ENCODE results near the gene JUN. TPM values are rescaled to one million over a fixed set of nuclear protein-coding genes. Genes with fewer than 3 reads are reported as not detected.

The JUN gene
- total and polyA plus RNA-seq, 4 donors = 15.0 to 29.8 (median 17.5) TPM

DNA sequence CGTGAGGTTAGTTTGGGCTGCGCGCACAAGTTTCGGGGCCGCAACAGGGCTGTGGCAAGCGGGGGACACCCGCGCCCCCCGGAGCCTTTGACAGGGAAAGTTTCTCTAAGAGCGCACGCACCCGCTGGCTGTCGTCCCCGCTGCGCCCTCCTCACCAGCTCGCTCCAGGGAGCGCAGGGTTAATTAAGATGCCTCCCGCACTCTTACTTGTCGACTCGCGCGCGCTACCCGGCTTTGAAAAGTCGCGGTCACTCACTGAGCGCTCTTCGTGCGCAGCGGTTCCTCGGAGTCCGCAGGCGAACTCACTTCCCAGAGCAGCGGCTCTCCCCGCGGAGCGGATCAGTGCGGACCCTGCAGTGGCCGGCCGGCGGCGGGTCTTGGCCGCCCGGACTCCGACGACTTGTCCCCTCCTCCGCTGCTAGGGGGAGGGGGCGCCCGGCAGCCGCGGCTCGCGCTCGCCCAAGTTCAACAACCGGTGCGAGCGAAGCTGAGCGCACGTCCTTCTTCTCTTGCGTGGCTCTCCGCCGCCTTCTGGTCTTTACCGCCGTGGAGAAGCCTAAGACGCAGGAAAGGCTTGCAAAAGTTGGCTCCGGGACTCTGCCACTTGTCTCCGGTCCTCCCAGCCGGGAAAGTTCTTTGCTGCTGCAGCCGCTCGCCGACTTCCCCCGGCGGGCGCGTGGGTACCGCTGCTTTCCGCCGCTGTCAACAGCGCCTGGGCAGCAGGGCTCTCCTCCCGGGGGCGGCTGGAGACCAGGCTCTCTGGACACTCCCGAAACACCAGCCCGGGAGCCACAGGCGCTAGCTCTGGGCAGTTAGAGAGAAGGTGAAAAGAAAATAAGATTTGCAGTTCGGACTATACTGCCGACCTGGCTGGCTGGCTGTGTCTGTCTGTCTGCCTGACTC, 506 bp downstream of the JUN start:
- Histone ChIP-seq H3K36me3 (ENCODE audit: control insufficient read depth in 4 of 4, insufficient read depth in 3 of 4, low read depth in 1 of 4, low read length in 3 of 4) (no peaks in the 10 kb centered on the region), H3K4me1 (ENCODE audit: control insufficient read depth in 4 of 4, insufficient read depth in 4 of 4, low read length in 3 of 4) (peaks cover 0 to 19% (median 6%) of the 10 kb centered on the region in 4 donors), H3K27ac (ENCODE audit: low read depth in 1 of 2, low read length in 2 of 2) (peak overlapping the region; percentile 99 to 100), H3K9me3 (ENCODE audit: control insufficient read depth in 4 of 4, low read length in 3 of 4) (no peaks in the 10 kb centered on the region), H3K9ac (ENCODE audit: low read depth in 1 of 2, low read length in 2 of 2) (peak overlapping the region; percentile 88 to 98), H3K27me3 (ENCODE audit: control insufficient read depth in 4 of 4, insufficient read depth in 4 of 4, low read length in 3 of 4) (no peaks in the 10 kb centered on the region), H3K4me3 (ENCODE audit: low read depth in 1 of 3, low read length in 3 of 3) (peak overlapping the region; percentile 67 to 87 (median 83))
- TF ChIP-seq, protein P1, sequence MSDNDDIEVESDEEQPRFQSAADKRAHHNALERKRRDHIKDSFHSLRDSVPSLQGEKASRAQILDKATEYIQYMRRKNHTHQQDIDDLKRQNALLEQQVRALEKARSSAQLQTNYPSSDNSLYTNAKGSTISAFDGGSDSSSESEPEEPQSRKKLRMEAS (IDR thresholded peaks at IDR 0.05) = no peak
- TF ChIP-seq JUND (IDR thresholded peaks at IDR 0.05) = peak in 1 of 2 donors; percentile 55
- DNase-seq (ENCODE audit: low spot score) = peak; percentile 62
- WGBS = under 1% methylated on average over 86 of the region's 86 CpGs

DNA sequence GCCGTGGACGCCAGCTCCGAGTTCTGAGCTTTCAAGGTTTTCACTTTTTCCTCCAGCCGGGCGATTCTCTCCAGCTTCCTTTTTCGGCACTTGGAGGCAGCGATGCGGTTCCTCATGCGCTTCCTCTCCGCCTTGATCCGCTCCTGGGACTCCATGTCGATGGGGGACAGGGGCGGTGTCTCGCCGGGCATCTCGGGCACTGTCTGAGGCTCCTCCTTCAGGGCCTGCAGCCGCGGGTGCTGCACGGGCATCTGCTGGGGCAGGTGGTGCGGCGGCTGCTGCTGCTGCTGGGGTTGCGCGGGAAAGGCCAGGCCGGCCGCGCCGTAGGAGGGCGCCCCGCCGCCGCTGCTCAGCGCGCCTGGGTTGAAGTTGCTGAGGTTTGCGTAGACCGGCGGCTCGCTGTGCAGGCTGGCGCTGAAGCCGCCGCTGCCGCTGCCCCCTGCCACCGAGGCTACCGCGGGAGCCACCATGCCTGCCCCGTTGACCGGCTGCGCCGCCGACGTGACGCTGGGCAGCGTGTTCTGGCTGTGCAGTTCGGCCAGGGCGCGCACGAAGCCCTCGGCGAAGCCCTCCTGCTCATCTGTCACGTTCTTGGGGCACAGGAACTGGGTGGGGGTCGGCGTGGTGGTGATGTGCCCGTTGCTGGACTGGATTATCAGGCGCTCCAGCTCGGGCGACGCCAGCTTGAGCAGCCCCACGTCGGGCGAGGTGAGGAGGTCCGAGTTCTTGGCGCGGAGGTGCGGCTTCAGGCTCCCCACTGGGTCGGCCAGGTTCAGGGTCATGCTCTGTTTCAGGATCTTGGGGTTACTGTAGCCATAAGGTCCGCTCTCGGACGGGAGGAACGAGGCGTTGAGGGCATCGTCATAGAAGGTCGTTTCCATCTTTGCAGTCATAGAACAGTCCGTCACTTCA, 1.4 kb downstream of the JUN start:
- 1% methylated on average over 82 of the region's 82 CpGs for WGBS
- Histone ChIP-seq H3K27ac (ENCODE audit: low read depth in 1 of 2, low read length in 2 of 2) (peak overlapping the region; percentile 99 to 100), H3K4me1 (ENCODE audit: control insufficient read depth in 4 of 4, insufficient read depth in 4 of 4, low read length in 3 of 4) (peaks cover 0 to 19% (median 6%) of the 10 kb centered on the region in 4 donors), H3K4me3 (ENCODE audit: low read depth in 1 of 3, low read length in 3 of 3) (peak overlapping the region; percentile 67 to 87 (median 83)), H3K27me3 (ENCODE audit: control insufficient read depth in 4 of 4, insufficient read depth in 4 of 4, low read length in 3 of 4) (no peaks in the 10 kb centered on the region), H3K9me3 (ENCODE audit: control insufficient read depth in 4 of 4, low read length in 3 of 4) (no peaks in the 10 kb centered on the region), H3K9ac (ENCODE audit: low read depth in 1 of 2, low read length in 2 of 2) (peak overlapping the region; percentile 88 to 98), H3K36me3 (ENCODE audit: control insufficient read depth in 4 of 4, insufficient read depth in 3 of 4, low read depth in 1 of 4, low read length in 3 of 4) (no peaks in the 10 kb centered on the region)
- no peak for TF ChIP-seq SP1 (IDR thresholded peaks at IDR 0.05)
- TF ChIP-seq, protein P1 (IDR thresholded peaks at IDR 0.05) = no peak
- TF ChIP-seq, protein P2, sequence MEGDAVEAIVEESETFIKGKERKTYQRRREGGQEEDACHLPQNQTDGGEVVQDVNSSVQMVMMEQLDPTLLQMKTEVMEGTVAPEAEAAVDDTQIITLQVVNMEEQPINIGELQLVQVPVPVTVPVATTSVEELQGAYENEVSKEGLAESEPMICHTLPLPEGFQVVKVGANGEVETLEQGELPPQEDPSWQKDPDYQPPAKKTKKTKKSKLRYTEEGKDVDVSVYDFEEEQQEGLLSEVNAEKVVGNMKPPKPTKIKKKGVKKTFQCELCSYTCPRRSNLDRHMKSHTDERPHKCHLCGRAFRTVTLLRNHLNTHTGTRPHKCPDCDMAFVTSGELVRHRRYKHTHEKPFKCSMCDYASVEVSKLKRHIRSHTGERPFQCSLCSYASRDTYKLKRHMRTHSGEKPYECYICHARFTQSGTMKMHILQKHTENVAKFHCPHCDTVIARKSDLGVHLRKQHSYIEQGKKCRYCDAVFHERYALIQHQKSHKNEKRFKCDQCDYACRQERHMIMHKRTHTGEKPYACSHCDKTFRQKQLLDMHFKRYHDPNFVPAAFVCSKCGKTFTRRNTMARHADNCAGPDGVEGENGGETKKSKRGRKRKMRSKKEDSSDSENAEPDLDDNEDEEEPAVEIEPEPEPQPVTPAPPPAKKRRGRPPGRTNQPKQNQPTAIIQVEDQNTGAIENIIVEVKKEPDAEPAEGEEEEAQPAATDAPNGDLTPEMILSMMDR (IDR thresholded peaks at IDR 0.05; ENCODE audit: low read depth, low read length, missing input control) = no peak
- no peak for TF ChIP-seq EGR1 (IDR thresholded peaks at IDR 0.05; ENCODE audit: low read depth in 2 of 2)
- peak in 1 of 2 donors; percentile 5 for TF ChIP-seq RAD21 (IDR thresholded peaks at IDR 0.05)
- TF ChIP-seq HNF4G (IDR thresholded peaks at IDR 0.05) = no peak
- TF ChIP-seq YY1 (IDR thresholded peaks at IDR 0.05) = no peak
- TF ChIP-seq JUND (IDR thresholded peaks at IDR 0.05) = no peak
- TF ChIP-seq TAF1 (conservative IDR thresholded peaks at IDR 0.05) = peak; percentile 31
- TF ChIP-seq GABPA (IDR thresholded peaks at IDR 0.05 in 1 of 2, conservative IDR thresholded peaks at IDR 0.05 in 1 of 2) = no peak
- TF ChIP-seq FOXA2 (IDR thresholded peaks at IDR 0.05) = no peak
- peak; percentile 46 for TF ChIP-seq NR2F2 (IDR thresholded peaks at IDR 0.05)
- no peak for TF ChIP-seq HNF4A (conservative IDR thresholded peaks at IDR 0.05)
- TF ChIP-seq RXRA (IDR thresholded peaks at IDR 0.05) = peak in 1 of 2 donors; percentile 46
- TF ChIP-seq, protein P3, sequence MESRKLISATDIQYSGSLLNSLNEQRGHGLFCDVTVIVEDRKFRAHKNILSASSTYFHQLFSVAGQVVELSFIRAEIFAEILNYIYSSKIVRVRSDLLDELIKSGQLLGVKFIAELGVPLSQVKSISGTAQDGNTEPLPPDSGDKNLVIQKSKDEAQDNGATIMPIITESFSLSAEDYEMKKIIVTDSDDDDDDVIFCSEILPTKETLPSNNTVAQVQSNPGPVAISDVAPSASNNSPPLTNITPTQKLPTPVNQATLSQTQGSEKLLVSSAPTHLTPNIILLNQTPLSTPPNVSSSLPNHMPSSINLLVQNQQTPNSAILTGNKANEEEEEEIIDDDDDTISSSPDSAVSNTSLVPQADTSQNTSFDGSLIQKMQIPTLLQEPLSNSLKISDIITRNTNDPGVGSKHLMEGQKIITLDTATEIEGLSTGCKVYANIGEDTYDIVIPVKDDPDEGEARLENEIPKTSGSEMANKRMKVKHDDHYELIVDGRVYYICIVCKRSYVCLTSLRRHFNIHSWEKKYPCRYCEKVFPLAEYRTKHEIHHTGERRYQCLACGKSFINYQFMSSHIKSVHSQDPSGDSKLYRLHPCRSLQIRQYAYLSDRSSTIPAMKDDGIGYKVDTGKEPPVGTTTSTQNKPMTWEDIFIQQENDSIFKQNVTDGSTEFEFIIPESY (IDR thresholded peaks at IDR 0.05) = no peak
- TF ChIP-seq FOXA1 (IDR thresholded peaks at IDR 0.05) = no peak
- TF ChIP-seq, protein P4, sequence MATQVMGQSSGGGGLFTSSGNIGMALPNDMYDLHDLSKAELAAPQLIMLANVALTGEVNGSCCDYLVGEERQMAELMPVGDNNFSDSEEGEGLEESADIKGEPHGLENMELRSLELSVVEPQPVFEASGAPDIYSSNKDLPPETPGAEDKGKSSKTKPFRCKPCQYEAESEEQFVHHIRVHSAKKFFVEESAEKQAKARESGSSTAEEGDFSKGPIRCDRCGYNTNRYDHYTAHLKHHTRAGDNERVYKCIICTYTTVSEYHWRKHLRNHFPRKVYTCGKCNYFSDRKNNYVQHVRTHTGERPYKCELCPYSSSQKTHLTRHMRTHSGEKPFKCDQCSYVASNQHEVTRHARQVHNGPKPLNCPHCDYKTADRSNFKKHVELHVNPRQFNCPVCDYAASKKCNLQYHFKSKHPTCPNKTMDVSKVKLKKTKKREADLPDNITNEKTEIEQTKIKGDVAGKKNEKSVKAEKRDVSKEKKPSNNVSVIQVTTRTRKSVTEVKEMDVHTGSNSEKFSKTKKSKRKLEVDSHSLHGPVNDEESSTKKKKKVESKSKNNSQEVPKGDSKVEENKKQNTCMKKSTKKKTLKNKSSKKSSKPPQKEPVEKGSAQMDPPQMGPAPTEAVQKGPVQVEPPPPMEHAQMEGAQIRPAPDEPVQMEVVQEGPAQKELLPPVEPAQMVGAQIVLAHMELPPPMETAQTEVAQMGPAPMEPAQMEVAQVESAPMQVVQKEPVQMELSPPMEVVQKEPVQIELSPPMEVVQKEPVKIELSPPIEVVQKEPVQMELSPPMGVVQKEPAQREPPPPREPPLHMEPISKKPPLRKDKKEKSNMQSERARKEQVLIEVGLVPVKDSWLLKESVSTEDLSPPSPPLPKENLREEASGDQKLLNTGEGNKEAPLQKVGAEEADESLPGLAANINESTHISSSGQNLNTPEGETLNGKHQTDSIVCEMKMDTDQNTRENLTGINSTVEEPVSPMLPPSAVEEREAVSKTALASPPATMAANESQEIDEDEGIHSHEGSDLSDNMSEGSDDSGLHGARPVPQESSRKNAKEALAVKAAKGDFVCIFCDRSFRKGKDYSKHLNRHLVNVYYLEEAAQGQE (IDR thresholded peaks at IDR 0.05) = no peak
- TF ChIP-seq, protein P5, sequence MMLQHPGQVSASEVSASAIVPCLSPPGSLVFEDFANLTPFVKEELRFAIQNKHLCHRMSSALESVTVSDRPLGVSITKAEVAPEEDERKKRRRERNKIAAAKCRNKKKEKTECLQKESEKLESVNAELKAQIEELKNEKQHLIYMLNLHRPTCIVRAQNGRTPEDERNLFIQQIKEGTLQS (IDR thresholded peaks at IDR 0.05) = no peak
- peak; percentile 56 for DNase-seq (ENCODE audit: low spot score)

All from liver (tissue), 9 donors.